ENCODE measurements around the gene LRMDA.

LRMDA gene

DNA sequence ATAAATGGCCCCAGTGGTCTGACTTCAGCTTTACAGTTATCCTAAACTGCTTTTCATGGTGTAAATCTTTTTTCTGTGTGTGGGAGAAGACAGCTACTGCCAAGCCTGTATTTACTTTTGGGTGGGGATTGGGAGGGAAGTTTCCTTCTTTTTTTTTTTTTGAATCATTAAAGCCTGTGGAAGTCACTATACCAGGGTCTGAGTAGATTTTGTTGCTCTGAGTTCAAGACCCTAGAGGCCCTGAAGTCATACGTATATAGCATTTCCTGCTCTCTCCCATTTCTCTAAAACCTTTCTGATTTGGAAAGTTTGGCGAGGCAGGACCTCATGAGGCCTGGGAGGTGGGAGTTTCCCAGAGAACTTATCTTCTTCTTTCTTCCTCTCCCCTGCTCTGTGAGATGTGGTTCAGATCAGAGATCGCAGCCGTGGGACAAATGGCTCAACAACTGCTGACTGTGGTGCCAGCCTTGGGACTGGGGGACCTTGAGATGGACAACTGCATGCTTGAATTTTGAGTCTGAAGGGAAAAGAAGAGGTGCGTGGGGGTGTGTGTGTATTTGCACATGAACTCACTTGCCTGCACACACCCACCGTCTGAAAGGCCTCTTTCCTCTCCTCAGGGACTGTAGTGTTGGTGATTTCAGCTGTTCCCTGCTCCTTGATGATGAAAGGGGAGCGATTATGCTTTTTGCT lies 18.1 kb downstream of the LRMDA start:
- no peak for DNase-seq

DNA sequence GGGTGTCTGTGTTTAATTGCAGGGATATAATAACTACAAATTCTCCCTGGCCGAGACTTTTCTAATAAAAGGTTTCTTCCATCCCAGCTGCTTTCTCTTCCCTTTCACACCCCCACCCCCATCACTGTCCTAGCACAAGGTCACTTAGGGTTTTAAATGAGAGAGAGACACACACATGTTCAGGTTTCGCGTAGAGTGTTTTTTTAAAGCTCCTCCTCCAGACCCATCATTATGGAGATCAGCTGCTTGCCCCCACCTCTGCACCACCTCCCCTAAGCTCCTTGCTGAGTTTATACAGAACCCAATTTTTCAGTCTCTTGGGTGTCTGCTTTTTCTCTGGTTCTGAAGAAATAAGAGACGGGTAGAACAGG lies 18.6 kb downstream of the LRMDA start:
- no peak for DNase-seq

DNA sequence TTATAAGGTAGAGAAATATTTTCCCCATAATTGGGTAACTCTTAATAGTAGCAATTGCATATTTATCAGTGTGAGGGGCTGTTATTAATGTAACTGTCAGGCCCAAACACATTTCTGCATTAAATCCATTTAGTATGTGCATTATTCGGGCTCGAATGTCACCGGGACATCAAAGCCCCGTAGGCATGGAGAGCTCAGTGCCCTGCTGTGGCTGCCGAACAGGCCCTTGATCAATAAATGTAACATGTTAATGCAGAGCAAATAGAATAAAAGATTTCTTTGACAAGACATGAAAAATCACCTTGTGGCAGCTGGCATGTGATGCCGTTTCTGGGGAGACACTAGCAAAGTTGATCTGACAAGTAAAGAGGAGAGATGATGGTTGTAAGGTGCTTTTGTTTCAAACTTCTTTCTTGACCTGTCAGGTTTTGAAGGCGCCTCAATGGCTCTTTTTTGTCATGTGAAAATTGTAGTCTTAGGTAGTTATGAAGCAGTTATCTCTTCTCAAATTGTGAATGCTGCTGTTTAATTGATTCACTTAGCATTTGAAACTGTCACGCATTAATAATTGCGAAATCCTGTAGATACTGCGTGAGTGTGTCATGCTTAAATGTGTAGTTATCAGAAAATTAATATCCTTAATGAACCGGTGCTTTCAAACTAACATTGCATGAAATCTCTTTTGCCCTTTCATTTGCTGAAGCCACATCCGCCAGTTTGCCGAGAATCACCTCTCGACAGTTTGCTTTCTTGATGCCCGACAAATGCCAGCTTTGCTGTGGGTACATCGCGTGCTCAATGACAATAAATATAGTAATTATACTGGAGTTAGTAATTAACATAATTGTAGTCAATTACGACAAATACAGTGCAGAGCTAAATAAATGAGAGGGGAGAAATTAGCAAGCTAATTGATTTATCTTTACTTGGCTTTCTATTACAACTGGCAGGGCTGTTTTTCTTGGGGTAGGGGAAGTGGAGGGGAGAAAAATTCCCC lies 19.5 kb downstream of the LRMDA start:
- no peak for DNase-seq

DNA sequence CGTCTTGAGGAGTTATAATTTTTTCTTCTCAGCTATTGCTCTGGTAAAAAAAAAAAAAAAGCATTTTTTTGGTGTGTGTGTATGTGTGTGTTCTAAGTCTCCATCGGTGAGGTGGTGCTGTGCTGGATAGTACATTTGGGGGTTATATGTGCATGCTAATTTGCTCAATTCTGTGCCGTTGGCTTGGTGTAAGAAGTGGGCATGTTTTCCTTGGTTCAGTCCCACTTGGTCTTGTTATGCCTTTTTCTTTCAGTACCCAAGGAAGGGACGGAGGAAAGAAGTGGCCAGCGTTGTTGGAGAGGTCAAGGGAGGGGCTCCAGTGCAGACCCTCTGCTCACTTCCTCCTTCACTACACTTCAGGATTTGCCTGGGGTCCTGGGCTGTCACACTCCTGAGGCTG lies 20.4 kb downstream of the LRMDA start:
- no peak for DNase-seq

DNA sequence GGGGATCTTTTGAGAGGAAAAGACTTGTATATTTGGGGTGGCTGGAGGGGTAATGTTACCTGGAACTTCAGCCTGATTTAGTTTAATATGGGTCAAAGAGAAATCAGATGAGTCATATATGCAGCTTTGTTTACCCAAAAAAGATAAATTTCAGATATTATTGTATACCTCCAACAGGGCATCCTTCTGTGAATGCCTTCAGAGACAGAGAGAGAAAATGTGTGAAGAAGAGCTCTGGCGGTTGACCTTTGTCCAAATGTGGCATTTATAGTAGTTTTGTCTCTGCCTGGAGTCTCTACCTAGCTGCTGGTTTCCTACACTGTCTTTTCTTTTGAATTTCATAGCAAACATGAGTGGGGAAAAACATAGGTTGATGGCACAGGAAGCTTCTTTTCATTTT lies 21.6 kb downstream of the LRMDA start:
- DNase-seq: no peak

DNA sequence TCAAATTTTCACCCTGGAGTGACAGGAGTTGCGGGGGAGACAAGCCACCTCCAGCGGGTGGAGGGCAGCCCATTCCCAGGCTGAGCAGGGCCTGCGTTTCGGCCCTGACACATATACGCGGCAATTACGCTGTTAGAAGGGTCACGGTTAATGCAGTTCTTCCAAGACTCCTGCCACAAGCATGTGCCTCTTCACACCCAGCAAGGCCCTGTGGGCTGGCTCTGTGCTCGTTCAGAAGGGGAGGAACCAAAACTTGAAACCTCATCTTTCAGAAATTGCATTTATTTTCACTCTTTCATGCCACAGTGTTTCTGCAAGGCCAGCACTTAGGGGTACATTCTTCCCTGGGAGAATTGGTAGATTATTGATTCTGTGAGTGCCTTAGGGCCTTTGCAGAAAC lies 24.7 kb downstream of the LRMDA start:
- no peak for DNase-seq

DNA sequence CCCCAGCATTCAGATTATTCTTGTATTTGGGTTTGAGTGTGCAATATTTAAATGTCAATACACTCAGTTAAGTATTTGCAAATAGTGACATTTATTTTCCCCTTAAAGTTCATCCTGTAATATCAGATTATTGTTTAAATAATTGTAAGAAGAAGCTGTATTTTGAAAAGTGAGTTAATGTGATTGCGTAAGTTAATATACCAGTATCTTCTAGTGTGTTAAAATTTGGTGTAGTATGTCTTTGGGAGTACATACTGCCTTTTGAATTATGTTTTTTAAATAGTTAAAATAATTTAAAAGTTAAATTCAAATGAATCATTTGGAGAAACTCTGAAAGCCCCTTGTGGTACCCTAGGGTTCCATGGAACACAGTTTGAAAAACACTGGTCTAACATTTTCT lies 28.6 kb downstream of the LRMDA start:
- DNase-seq: no peak

DNA sequence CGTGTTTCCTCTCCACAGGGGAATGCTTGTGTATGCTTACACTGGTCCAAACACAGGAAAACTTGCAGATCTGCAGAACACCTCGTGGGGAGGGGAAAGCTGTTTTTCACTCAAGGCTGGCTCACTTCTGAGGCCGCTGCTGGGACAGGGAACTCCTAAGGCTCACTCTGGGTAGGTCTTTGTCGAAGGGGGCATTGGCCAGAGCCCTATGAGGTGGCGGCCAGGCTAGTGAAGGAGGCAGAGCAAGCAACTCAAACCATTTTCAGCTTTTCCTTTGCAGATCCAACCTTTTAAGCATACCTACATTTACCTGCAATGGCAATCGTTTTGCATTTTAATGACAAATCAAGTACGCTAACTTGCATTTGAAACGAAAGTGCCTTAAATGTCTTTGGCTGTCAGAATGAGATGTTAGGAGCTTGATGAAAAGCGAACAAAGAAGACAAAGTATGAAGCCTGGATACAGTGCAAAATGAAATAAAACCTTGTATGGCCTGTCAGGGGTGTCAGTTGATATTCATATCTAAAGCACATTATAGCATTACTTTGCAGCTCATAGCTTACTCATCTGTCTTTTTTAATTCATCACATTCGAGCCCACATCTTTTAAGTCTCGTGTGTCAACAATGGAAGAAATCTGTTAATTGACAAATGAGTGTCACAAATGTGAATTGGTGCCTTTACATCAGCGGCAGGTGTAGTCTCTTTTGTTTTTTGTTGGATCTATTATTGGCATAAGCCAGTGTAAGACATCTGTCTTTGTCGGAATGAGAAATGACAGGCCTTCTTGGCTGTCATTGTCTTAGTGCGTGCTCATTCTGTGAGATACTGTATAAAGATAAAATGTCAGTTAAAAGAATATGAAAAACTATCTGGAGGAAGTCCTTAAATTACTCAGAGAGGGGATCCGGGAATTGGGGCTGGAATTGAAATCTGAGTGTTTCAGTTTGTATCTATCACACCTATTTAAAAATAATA lies 30.5 kb downstream of the LRMDA start:
- DNase-seq: no peak

DNA sequence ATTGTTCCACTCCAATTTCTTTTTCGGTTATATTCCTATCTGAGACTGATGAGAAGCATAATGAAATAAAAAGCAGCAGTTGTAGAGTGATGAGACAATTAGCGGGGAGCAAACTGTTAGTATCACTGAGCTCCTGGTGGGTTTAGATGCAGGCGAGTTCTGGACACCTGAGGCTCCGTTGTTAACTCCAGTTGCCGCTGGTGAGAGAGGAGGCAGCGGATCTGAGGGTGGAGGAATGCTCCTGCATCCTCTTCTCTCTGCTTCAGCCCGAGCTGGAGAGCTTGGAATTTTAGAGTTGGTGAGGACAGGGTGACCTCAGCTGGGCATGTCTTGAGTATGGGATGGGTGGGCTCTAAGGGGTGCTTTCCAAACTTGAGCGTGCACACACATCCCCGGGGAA lies 31.4 kb downstream of the LRMDA start:
- no peak for DNase-seq

DNA sequence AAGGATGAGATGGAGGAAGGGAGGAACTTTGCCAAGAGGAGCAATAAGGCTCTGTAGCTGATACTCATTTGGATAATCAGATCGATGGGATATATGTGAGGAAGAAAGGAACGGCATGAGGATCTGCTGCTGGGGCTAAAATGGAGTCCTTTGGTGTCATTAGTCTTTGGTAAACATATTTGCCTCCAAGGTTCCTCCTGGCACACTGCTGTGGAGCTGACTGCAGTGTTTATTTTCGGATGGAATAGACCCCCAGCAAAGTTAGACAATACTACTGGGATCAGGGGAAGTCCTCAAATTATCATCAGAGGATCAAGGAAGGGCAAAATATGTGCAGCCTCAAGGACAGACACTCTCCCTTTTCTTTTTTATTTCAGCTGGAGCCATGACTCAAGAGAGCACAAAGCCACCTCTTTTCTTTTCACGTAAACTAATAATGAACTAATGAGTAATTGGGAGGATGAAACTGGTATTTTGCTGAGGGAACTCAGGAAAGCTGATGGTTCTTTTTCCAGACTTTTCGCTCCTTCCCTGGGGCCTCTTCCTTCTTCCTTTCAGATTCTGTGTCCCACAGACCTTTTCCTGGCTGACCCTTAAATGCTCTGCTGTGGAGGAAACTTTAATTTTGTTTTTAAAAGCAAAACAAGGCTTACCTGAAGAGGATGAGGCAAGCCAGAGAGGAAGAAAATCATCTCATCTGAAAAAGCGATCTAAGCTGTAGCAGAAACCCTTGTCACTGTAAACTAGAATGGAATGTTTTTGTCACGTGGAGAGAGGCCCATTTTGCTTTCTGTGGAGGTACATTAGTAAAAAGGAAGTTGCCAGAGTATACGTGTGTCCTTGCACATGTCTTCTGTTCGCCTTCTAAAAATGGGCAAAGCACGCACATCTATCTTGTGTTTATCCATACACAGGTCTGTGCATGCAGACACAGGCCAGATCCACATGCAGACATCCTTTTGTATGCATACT lies 33.3 kb downstream of the LRMDA start:
- DNase-seq: no peak

DNA sequence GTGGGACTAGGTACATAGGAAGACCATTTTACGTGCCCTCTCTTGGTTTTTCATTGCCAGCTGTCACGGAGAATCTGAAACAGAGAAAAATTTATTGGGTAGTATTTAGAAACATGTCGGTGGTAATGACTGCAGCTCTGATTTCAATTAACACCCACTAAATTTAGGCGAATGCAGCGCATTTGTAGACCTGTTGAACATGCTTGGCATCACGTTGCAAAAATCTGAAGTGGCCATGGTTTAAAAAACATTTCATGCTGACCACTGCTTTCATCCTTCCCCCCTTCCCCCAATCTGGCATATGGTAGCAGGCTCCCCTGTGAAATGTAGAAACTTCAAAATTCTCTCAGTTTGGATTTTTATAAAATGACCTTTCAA lies 34.0 kb downstream of the LRMDA start:
- DNase-seq: no peak

DNA sequence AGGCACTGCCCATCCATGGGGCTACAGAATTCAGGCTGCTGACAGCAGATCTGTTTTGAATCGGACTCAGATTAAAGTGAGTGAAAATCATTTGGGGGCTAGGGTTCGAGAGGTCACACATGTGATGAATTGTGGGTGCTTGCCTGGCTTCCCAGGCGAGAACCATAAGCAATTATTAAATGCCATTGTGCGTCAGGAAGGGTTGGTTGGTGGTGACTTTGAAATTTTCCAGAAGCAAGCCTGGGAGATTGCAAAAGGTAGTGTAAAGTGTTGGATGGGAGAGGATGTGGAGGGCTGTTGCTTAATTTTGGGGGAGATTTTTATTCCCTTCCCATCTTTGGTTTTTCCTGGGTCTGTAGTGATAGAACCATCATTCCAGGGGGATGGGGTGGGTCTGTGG lies 34.6 kb downstream of the LRMDA start:
- DNase-seq: no peak

DNA sequence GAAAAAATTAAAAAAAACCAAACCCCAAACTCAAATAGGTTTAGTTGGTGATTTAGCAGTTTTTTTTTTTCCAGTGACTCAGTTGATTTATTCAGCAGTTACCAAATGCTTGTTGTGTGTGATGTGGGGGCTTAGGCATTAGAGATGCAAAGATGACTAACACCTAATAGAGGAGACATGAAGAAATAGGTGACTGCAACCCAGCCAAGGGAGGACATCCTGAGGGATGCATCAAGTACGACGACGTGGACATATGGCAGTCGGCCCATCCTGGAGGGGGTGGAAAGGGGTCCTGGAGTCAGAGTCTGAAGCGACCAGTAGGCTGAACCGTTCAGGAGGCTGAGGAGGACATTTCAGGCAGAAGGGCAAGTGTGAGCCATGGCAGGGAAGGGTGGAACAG lies 35.5 kb downstream of the LRMDA start:
- no peak for DNase-seq

DNA sequence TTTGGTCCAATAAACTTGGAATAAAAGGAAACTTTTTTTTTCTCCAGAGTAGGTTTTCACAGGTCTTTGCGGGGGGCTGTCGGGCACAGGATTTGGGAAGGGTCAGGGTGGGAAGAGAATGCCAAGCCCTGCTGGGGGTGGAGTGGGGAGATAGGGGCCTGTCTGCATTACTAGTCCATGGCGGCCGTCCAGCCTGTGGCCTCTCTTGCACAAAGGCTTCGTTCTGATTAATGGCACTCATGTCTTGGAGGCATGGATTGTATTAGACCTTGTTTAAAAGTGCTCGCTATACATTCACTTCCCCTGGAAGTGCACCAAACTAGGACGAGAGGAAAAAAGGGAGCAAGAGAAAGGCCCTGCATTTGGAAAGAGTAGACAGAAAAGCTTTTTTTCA lies 37.2 kb downstream of the LRMDA start:
- DNase-seq: no peak

DNA sequence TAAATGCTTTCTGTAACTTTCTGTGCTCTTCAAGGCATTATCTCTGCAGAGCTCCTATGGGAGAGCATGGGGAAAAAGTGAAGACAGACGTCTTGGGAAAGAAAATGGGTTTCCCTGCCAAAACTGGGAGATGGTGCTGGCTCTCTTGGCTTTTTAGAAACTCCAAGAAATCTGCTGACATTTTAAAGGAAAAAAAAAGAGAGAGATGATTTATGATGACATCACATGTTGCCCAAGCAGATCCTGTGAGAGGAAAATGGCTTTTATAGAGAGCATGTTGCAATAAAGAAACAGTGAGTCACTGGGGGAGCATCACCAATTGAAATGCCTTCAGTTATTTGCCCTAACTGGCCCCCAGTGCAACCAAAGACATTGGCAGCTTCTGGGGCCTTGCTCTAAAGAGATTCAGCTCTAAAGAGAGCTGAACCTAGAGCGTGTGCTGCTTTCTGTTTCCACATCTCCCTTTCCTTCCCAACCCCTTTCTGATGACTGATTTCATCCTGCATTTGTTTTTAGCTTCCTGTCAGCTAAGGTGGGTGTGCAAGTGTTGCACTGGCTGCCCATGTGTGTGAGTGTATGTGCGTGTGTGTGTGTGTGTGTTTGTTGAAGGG lies 37.7 kb downstream of the LRMDA start:
- no peak for DNase-seq

DNA sequence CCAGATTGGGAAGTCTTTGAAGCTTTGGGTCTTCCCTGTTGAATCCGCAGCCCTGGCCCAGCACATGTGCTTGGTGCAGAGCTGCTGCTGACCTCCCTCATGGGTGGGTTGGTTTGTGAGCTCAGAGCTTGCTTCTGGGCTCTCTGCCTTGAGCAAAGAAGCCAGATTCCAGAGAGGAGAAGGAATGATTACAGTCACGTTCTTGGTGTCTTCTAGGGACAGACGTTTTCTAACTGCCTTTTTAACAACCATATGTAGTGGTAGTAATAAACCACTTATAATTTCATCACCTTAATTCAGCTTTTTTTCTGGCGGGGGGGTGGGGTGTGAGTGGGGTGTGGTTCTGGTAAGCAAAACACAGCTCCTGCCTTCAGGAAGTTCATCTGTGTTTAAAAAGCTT lies 39.5 kb downstream of the LRMDA start:
- no peak for DNase-seq

DNA sequence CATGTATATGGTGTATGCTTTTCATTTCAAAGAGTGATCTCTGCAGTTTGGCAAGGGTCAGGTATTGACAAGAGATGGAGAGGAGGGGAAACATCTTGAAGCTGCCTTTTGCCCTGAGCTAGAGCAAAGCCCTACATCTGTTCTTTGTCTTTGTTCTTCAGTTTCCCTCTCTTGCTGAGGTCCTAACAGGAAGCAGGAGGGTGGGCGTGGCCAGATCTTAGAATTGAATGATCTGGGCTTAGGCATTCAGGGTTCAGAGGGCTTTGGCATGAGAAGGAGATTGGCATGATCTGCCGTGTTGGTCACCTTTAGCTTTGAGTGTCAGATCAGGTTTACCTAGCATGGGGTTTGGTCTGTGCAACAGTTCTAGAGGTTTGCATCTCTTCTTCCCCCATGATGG lies 41.3 kb downstream of the LRMDA start:
- no peak for DNase-seq

DNA sequence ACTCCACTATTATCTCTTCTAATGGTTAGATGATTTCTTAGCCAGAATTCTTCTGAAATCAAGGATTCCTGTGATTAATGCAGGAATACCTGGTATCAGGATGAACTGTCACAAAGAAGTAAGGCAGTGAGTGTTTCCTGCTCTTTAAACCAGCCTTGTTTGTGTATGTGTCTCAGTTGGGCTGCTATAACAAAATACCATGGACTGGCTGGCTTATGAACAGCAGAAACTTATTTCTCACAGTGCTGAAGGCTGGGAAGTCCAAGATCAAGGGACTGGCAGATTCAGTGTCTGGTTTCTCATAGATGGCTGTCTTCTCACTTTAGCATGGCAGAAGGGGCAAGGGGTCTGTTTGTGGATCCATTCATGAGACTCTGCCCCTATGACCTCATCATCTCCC lies 42.7 kb downstream of the LRMDA start:
- no peak for DNase-seq

DNA sequence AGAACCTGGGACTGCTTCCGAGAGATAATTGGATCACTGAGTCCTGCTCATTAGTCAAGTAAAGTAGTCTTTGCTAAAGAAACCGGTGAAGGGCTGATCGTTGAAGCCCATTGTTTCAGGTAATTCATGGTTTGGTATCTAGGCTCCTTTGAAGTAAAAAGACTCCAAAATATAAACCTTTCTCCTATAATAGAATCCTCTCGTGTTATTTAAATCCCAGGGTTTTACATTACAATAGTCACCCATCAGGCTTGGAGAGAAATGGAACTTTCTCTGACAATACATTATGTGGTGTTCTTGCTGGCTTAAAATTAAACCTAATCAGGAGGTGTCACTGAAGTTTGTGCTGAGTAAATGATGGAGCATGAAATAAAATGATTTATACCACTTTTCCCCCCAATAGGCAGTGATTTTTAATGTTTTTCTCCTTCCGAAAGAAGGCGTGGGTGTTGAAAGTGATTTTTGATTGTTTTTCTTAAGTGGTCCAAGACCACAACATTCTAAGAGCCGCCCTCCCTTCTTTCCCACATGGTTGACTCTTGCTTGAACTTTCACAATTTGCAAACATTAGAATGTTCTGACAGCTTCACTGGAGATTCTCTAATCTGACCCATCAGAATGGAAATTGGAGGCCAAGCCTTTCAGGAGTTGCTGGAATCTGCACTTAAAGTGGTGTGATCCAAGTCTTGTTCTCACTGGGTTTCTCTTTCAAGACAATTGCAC lies 44.2 kb downstream of the LRMDA start:
- no peak for DNase-seq

DNA sequence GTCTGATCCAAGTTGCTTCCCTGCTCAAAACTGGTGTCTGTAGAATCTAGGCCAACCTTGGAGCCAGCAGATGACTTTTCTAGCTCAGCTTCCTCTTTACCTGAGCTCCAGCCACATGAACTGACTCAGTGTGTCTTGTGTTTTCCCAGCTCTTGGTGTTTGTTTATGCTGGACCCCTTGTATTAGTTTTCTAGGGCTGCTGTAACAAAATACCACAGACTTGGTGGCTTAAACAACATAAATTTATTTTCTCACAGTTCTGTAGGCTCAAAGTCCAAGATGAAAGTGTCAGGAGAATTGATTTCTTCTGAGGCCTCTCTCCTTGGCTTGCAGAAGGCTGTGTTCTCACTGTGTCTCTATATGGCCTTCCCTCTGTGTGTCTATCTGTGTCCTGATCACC lies 45.1 kb downstream of the LRMDA start:
- DNase-seq: no peak

DNA sequence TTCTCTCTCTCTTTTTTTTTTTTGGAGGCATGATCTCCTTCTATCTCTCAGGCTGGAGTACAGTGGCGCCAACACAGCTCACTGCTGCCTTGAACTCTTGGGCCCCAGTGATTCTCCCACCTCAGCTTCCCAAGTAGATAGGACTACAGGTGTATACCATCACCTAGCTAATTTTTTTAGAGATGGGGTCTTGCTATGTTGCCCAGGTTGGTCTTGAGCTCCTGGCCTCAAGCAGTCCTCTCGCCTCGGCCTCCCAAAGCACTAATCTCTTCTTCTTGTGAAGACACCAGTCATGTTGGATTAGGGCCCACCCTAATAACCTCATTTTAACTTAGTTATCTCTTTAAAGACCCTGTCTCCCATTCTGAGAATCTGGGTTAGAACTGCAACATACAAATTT lies 45.6 kb downstream of the LRMDA start:
- DNase-seq: no peak

Measured in activated naive CD4-positive, alpha-beta T cell (primary cell).